AG04449 (cell line): ENCODE results near the gene SLC24A4.
"Not testable (repeated sequence)": the region's sequence is repeated elsewhere in the genome, so short reads cannot be mapped to it uniquely, and the experiment has no call there.

Experiments used
- CTCF ChIA-PET: fragments of 350-600 bp; formaldehyde crosslinking; extraction: SDS; loops from one replicate; lab custom pipeline; 2021; ENCODE audit warnings: antibody characterized with exemption; lab: Yijun Ruan, JAX
- POLR2A ChIA-PET: fragments of 400-600, 350-600 bp; formaldehyde crosslinking; extraction: SDS; loops from one replicate; lab custom pipeline; 2020; ENCODE audit warnings: antibody characterized with exemption, inconsistent platforms; lab: Yijun Ruan, JAX
- DNase-seq: peaks from one replicate; pipeline ENCODE4 v3.0.0-alpha.2; 2010; ENCODE audit warnings: low read depth, low spot score
- H3K4me3 ChIP-seq: 2 replicates; pipeline ENCODE4 v1.5.1; 2011; ENCODE audit warnings: low read depth, mild to moderate bottlenecking, control low read depth, low read length
- CTCF ChIP-seq: IDR thresholded peaks from one replicate; pipeline ENCODE4 v1.5.1; 2011; ENCODE audit warnings: mild to moderate bottlenecking, moderate library complexity, low read length, control low read depth, inconsistent platforms; ENCODE audit not compliant: insufficient read depth; ENCODE audit errors: missing control alignments

Gene SLC24A4

GRCh38 chr14:92531106-92531873 lies 208.3 kb downstream of the SLC24A4 start:
- ChIA-PET CTCF (interaction anchor here (1.2 kb wide), 1 partner anchor 155 kb away, joined by 4 read pairs; no protein-coding TSS in a partner anchor), POLR2A (no interaction called here)
- DNase-seq = no peak
- no peak overlapping the region for H3K4me3 ChIP-seq
- TF ChIP-seq CTCF = no peak

GRCh38 chr14:92532490-92533163 lies 209.7 kb downstream of the SLC24A4 start:
- TF ChIP-seq CTCF = no peak
- CTCF ChIA-PET = interaction anchor here (1.2 kb wide), 1 partner anchor 154 kb away, joined by 4 read pairs; no protein-coding TSS in a partner anchor

GRCh38 chr14:92534932-92535643 lies 212.1 kb downstream of the SLC24A4 start:
- no peak for DNase-seq
- no peak overlapping the region for H3K4me3 ChIP-seq
- POLR2A ChIA-PET = interaction anchor here (0.7 kb wide), 1 partner anchor 158 kb away, joined by 3 read pairs; no protein-coding TSS in a partner anchor
- no peak for TF ChIP-seq CTCF
- CTCF ChIA-PET = interaction anchor here (0.9 kb wide), 1 partner anchor 34 kb away, joined by 3 read pairs; no protein-coding TSS in a partner anchor

More at GRCh38 chr14:92532490-92533163, 209.7 kb downstream of the SLC24A4 start:
- POLR2A ChIA-PET = no interaction called here
- no peak for DNase-seq
- H3K4me3 ChIP-seq = no peak overlapping the region

GRCh38 chr14:92536231-92536630 lies 213.3 kb downstream of the SLC24A4 start:
- DNase-seq = peak; percentile 37
- POLR2A ChIA-PET = interaction anchor here (0.6 kb wide), 1 partner anchor 417 kb away, joined by 3 read pairs; no protein-coding TSS in a partner anchor
- CTCF ChIA-PET, H3K4me3 ChIP-seq: not testable (repeated sequence)

GRCh38 chr14:92538412-92538985 lies 215.5 kb downstream of the SLC24A4 start:
- DNase-seq = no peak
- ChIA-PET POLR2A (no interaction called here), CTCF (interaction anchor here (1.2 to 1.7 kb wide), 2 partner anchors 34 to 143 kb away, joined by 4 to 5 read pairs; no protein-coding TSS in a partner anchor)
- TF ChIP-seq CTCF = no peak
- H3K4me3 ChIP-seq = no peak overlapping the region

GRCh38 chr14:92539419-92539818 lies 216.5 kb downstream of the SLC24A4 start:
- H3K4me3 ChIP-seq = no peak overlapping the region
- no peak for TF ChIP-seq CTCF
- CTCF ChIA-PET = no interaction called here
- DNase-seq = no peak
- POLR2A ChIA-PET = interaction anchor here (0.6 to 1.6 kb wide), 2 partner anchors 12 to 26 kb away, joined by 5 read pairs; no protein-coding TSS in a partner anchor
